Lung (tissue), 12 donors: ENCODE results near the gene CALM3. TPM values are rescaled to one million over a fixed set of nuclear protein-coding genes. Genes with fewer than 3 reads are reported as not detected.

Experiments
- ATAC-seq: fragments of 200-7000 bp; cut with Tn5 transposase; one replicate; pipeline ENCODE4 v1.9.1; 2020; ENCODE audit warnings: moderate number of reproducible peaks; ENCODE audit not compliant: insufficient read depth, low FRiP score
- DNase-seq, 3 donors: peaks; one replicate each; pipeline ENCODE4 v3.0.0-alpha.2; 2013 to 2017
- H3K27ac ChIP-seq, 2 donors: one replicate each; pipeline ENCODE4 v1.5.1; 2013; ENCODE audit warnings: mild to moderate bottlenecking in 2 of 2, moderate library complexity in 2 of 2, control low read depth in 1 of 2, inconsistent platforms in 1 of 2, low read depth in 1 of 2, low read length in 1 of 2
- H3K27me3 ChIP-seq, 3 donors: one replicate each; pipeline ENCODE4 v1.5.1; 2013; ENCODE audit warnings: low read length in 2 of 3; ENCODE audit not compliant: control insufficient read depth in 3 of 3, insufficient read depth in 3 of 3
- H3K36me3 ChIP-seq, 4 donors: one replicate each; pipeline ENCODE4 v1.5.1; 2013; ENCODE audit warnings: low read length in 4 of 4, mild to moderate bottlenecking in 1 of 4, moderate library complexity in 1 of 4; ENCODE audit not compliant: control insufficient read depth in 4 of 4, insufficient read depth in 4 of 4
- H3K4me1 ChIP-seq, 5 donors: one replicate each; pipeline ENCODE4 v1.5.1; 2013; ENCODE audit warnings: low read length in 5 of 5, mild to moderate bottlenecking in 2 of 5, moderate library complexity in 1 of 5; ENCODE audit not compliant: control insufficient read depth in 5 of 5, insufficient read depth in 5 of 5
- H3K4me3 ChIP-seq: one replicate; pipeline ENCODE4 v1.5.1; 2013; ENCODE audit warnings: mild to moderate bottlenecking, control low read depth, moderate library complexity
- H3K9ac ChIP-seq, 2 donors: one replicate each; pipeline ENCODE4 v1.5.1; 2013; ENCODE audit warnings: low read length in 2 of 2, control low read depth in 1 of 2; ENCODE audit not compliant: insufficient read depth in 1 of 2
- H3K9me3 ChIP-seq, 4 donors: one replicate each; pipeline ENCODE4 v1.5.1; 2013; ENCODE audit warnings: low read length in 3 of 4, mild to moderate bottlenecking in 1 of 4, moderate library complexity in 1 of 4; ENCODE audit not compliant: control insufficient read depth in 4 of 4, insufficient read depth in 3 of 4
- CTCF ChIP-seq: IDR thresholded peaks from 2 replicates; pipeline ENCODE4 v1.5.1; 2012; ENCODE audit warnings: mild to moderate bottlenecking; ENCODE audit errors: control extremely low read depth, extremely low read depth
- WGBS, 2 donors: extraction: QIAGEN DNeasy Blood & Tissue Kit; methylation state at CpG; one replicate each; pipeline ENCODE4 v1.1.7; 2013; 5-methylcytosine and 5-hydroxymethylcytosine counted together
- polyA plus RNA-seq, 2 donors: library from polyadenylated mRNA; stranded (reverse); fragments of 200-250 nt; gene quantifications; one replicate each; pipeline ENCODE4 v1.2.1, GENCODE V29; 2013
- total RNA-seq, 2 donors: library from RNA; depleted of rRNA in 1 of 2; stranded (reverse); fragments of >200 nt in 1 of 2; gene quantifications; one replicate each; pipeline ENCODE4 v1.2.1, GENCODE V29; 2014 to 2021
- donor health status: control.
- donor health status: control.
- donor health status: Bipolar disorder and iron deficiency.
- donor health status: healthy.
- donor health status: DM: yes; HTN: yes; CAD: no.

CALM3 gene
- total and polyA plus RNA-seq, 4 donors, result 126 to 202 (median 162) TPM

GRCh38 chr19:46656541-46656940, 55.4 kb downstream of the CALM3 start:
- 95 to 97% methylated on average over 5 of the region's 5 CpGs for WGBS, 2 donors
- TF ChIP-seq CTCF, result no peak
- Histone ChIP-seq H3K9me3 (no peaks in the 10 kb centered on the region), H3K4me3 (no peak overlapping the region), H3K4me1 (peaks cover 0 to 26% (median 3%) of the 10 kb centered on the region in 5 donors), H3K27me3 (peaks cover 0 to 4% (median 2%) of the 10 kb centered on the region in 3 donors), H3K36me3 (peaks cover 0 to 27% (median 9%) of the 10 kb centered on the region in 4 donors), H3K9ac (peak overlapping the region in 1 of 2 donors; percentile 13), H3K27ac (no peak overlapping the region)
- ATAC-seq, result no peak
- no peak for DNase-seq

- peak overlapping the region in 1 of 2 donors; percentile 85 for H3K9ac ChIP-seq
- H3K27ac ChIP-seq, result no peak overlapping the region
- no peak for ATAC-seq
Observed at GRCh38 chr19:46659151-46660007, 58.2 kb downstream of the CALM3 start.

GRCh38 chr19:46660008-46660517, 58.9 kb downstream of the CALM3 start:
- 7 to 9% methylated on average over 14 of the region's 14 CpGs for WGBS, 2 donors
- Histone ChIP-seq H3K27me3 (peaks cover 0 to 4% (median 2%) of the 10 kb centered on the region in 3 donors), H3K9ac (peak overlapping the region; percentile 73 to 85), H3K9me3 (no peaks in the 10 kb centered on the region), H3K36me3 (peaks cover 0 to 17% (median 8%) of the 10 kb centered on the region in 4 donors), H3K4me3 (no peak overlapping the region), H3K27ac (peak overlapping the region in 1 of 2 donors; percentile 1), H3K4me1 (peaks cover 0 to 20% (median 4%) of the 10 kb centered on the region in 5 donors)
- no peak for ATAC-seq
- no peak for TF ChIP-seq CTCF
- peak; percentile 88 to 93 (median 92) for DNase-seq

More at GRCh38 chr19:46659151-46660007, 58.2 kb downstream of the CALM3 start:
- WGBS, 2 donors, result 4 to 5% methylated on average over 25 to 28 of the region's 28 CpGs
- no peak for TF ChIP-seq CTCF
- peaks cover 0 to 17% (median 8%) of the 10 kb centered on the region in 4 donors for H3K36me3 ChIP-seq
- H3K4me1 ChIP-seq, result peaks cover 0 to 27% (median 4%) of the 10 kb centered on the region in 5 donors
- H3K27me3 ChIP-seq, result peaks cover 0 to 4% (median 2%) of the 10 kb centered on the region in 3 donors
- peak; percentile 87 to 93 (median 91) for DNase-seq
- H3K4me3 ChIP-seq, result no peak overlapping the region
- no peaks in the 10 kb centered on the region for H3K9me3 ChIP-seq

Other genes starting within 250 kb of the CALM3 start
- gene CCDC8, start 187.8 kb upstream of the CALM3 start, total RNA-seq, result 10 to 100 TPM; 19.7 to 45.7 TPM
- 1 to 10 TPM; 3.9 to 6.2 TPM for gene CCDC8, start 187.8 kb upstream of the CALM3 start, polyA plus RNA-seq
- 1 to 10 TPM in 1 of 2 donors, under 1 TPM in 1; 0.77 to 1.2 TPM for gene PNMA8C, start 172.4 kb upstream of the CALM3 start, total RNA-seq
- under 1 TPM; 0.04 to 0.17 TPM for gene PNMA8C, start 172.4 kb upstream of the CALM3 start, polyA plus RNA-seq
- gene PNMA8A, start 129.8 kb upstream of the CALM3 start, total RNA-seq, result 10 to 100 TPM in 1 of 2 donors, 1 to 10 TPM in 1; 8.4 to 13.1 TPM
- gene PNMA8A, start 129.8 kb upstream of the CALM3 start, polyA plus RNA-seq, result 1 to 10 TPM in 1 of 2 donors, under 1 TPM in 1; 0.37 to 2.3 TPM
- 1 to 10 TPM; 1.8 to 4.1 TPM for gene PNMA8B, start 105.5 kb upstream of the CALM3 start, total RNA-seq
- under 1 TPM; 0.48 to 0.59 TPM for gene PNMA8B, start 105.5 kb upstream of the CALM3 start, polyA plus RNA-seq
- gene PTGIR, start 23.8 kb downstream of the CALM3 start, total RNA-seq, result 10 to 100 TPM in 1 of 2 donors, 1 to 10 TPM in 1; 7.8 to 13.2 TPM
- 10 to 100 TPM in 1 of 2 donors, 1 to 10 TPM in 1; 9.6 to 37.0 TPM for gene PTGIR, start 23.8 kb downstream of the CALM3 start, polyA plus RNA-seq
- gene GNG8, start 34.9 kb downstream of the CALM3 start, total RNA-seq, result not detected
- not detected for gene GNG8, start 34.9 kb downstream of the CALM3 start, polyA plus RNA-seq
- 10 to 100 TPM in 1 of 2 donors, 1 to 10 TPM in 1; 7.8 to 14.0 TPM for gene DACT3, start 59.9 kb downstream of the CALM3 start, total RNA-seq
- gene DACT3, start 59.9 kb downstream of the CALM3 start, polyA plus RNA-seq, result 1 to 10 TPM; 2.8 to 3.9 TPM
- gene PRKD2, start 115.8 kb downstream of the CALM3 start, total RNA-seq, result 10 to 100 TPM; 52.1 to 56.2 TPM
- gene PRKD2, start 115.8 kb downstream of the CALM3 start, polyA plus RNA-seq, result 10 to 100 TPM; 35.5 to 38.1 TPM
- gene FKRP, start 144.7 kb downstream of the CALM3 start, total RNA-seq, result 10 to 100 TPM; 16.1 to 23.9 TPM
- 10 to 100 TPM; 10.8 to 14.4 TPM for gene FKRP, start 144.7 kb downstream of the CALM3 start, polyA plus RNA-seq
- 10 to 100 TPM; 71.6 to 86.8 TPM for gene STRN4, start 145.1 kb downstream of the CALM3 start, total RNA-seq
- 10 to 100 TPM; 71.9 to 86.6 TPM for gene STRN4, start 145.1 kb downstream of the CALM3 start, polyA plus RNA-seq
- 100 to 1,000 TPM in 1 of 2 donors, 10 to 100 TPM in 1; 38.2 to 216 TPM for gene SLC1A5, start 187.3 kb downstream of the CALM3 start, total RNA-seq
- 100 to 1,000 TPM in 1 of 2 donors, 10 to 100 TPM in 1; 97.0 to 116 TPM for gene SLC1A5, start 187.3 kb downstream of the CALM3 start, polyA plus RNA-seq
- 100 to 1,000 TPM in 1 of 2 donors, 10 to 100 TPM in 1; 73.0 to 190 TPM for gene AP2S1, start 249.5 kb downstream of the CALM3 start, total RNA-seq
- 100 to 1,000 TPM; 122 to 191 TPM for gene AP2S1, start 249.5 kb downstream of the CALM3 start, polyA plus RNA-seq